Fibroblast of villous mesenchyme (primary cell): ENCODE data around the gene FNIP1. TPM values are rescaled to one million over a fixed set of nuclear protein-coding genes. Genes with fewer than 3 reads are reported as not detected.
"Not testable (repeated sequence)": the region's sequence is repeated elsewhere in the genome, so short reads cannot be mapped to it uniquely, and the experiment has no call there.

Experiments
- DNase-seq: peaks from one replicate; pipeline ENCODE4 v3.0.0-alpha.2; 2010; ENCODE audit warnings: low read depth
- H3K4me3 ChIP-seq: 2 replicates; pipeline ENCODE4 v1.5.1; 2011; ENCODE audit warnings: low read depth, mild to moderate bottlenecking, low read length
- CTCF ChIP-seq: IDR thresholded peaks from 2 replicates; pipeline ENCODE4 v1.5.1; 2012; ENCODE audit warnings: low read depth, mild to moderate bottlenecking, low read length; ENCODE audit not compliant: insufficient read depth
- total RNA-seq: library from RNA; depleted of rRNA; stranded (reverse); fragments of >200 nt; gene quantifications from 2 replicates; pipeline ENCODE4 v1.2.3, GENCODE V29; 2012

The FNIP1 gene
- total RNA-seq, 1 donor: 67.8 TPM

GRCh38 chr5:131622633-131623032 is 174.2 kb downstream of the FNIP1 start:
- no peak for TF ChIP-seq CTCF
- H3K4me3 ChIP-seq: no peak overlapping the region
- DNase-seq: no peak

- H3K4me3 ChIP-seq, DNase-seq: not testable (repeated sequence)
These were observed 175.7 kb downstream of the FNIP1 start for GRCh38 chr5:131621164-131621563.

GRCh38 chr5:131619102-131619501 is 177.7 kb downstream of the FNIP1 start:
- no peak for TF ChIP-seq CTCF
- no peak overlapping the region for H3K4me3 ChIP-seq
- DNase-seq: no peak

- no peak for DNase-seq
- no peak overlapping the region for H3K4me3 ChIP-seq
- no peak for TF ChIP-seq CTCF
These were observed 179.5 kb downstream of the FNIP1 start for GRCh38 chr5:131617140-131617822.

- TF ChIP-seq CTCF: no peak
- H3K4me3 ChIP-seq: no peak overlapping the region
- no peak for DNase-seq
These were observed 180.9 kb downstream of the FNIP1 start for GRCh38 chr5:131615957-131616356.

- DNase-seq: no peak
- H3K4me3 ChIP-seq: no peak overlapping the region
- no peak for TF ChIP-seq CTCF
These were observed 183.4 kb downstream of the FNIP1 start for GRCh38 chr5:131613423-131613822.

GRCh38 chr5:131611064-131611381 is 185.8 kb downstream of the FNIP1 start:
- no peak for DNase-seq
- H3K4me3 ChIP-seq: no peak overlapping the region
- TF ChIP-seq CTCF: no peak
